Body of pancreas (tissue), 4 donors: ENCODE data around the gene ABHD8. TPM values are rescaled to one million over a fixed set of nuclear protein-coding genes. Genes with fewer than 3 reads are reported as not detected.

Experiments used
- ATAC-seq: fragments of 150-250 bp; one replicate; pipeline ENCODE4 v1.9.1; 2016
- DNase-seq, 4 donors: peaks; one replicate each; pipeline ENCODE4 v3.0.0-alpha.2; 2019
- H3K27ac ChIP-seq, 4 donors: fragments of 200-600 bp; sonication (generic); 1 replicate in 3 of 4; 2 replicates in 1 of 4; pipeline versions ENCODE4 v1.5.1 to v1.6.1; 2016 to 2019; ENCODE audit warnings: mild to moderate bottlenecking in 1 of 4, mixed read lengths in 1 of 4, moderate library complexity in 1 of 4
- H3K27me3 ChIP-seq, 2 donors: fragments of 200-600 bp; sonication (generic); one replicate each; pipeline ENCODE4 v1.6.0; 2016; ENCODE audit warnings: mild to moderate bottlenecking in 1 of 2
- H3K36me3 ChIP-seq, 2 donors: fragments of 200-600 bp; sonication (generic); replicated peaks in 1 of 2; 2 replicates each; pipeline ENCODE4 v1.5.1; 2016; ENCODE audit warnings: low read depth in 2 of 2; ENCODE audit not compliant: insufficient read depth in 1 of 2
- H3K4me1 ChIP-seq: fragments of 200-600 bp; sonication (generic); one replicate; pipeline ENCODE4 v1.6.0; 2016
- H3K4me3 ChIP-seq, 2 donors: fragments of 200-600 bp; sonication (generic); 1 replicate in 1 of 2; 2 replicates in 1 of 2; pipeline ENCODE4 v1.5.1; 2016 to 2019
- H3K9me3 ChIP-seq, 3 donors: fragments of 200-600 bp; sonication (generic); 1 replicate in 2 of 3; 2 replicates in 1 of 3; pipeline ENCODE4 v1.5.1; 2016
- POLR2A ChIP-seq, 3 donors: fragments of 450-650 bp; IDR thresholded peaks; one replicate each; pipeline ENCODE4 v1.6.1; 2016; ENCODE audit warnings: antibody characterized with exemption in 3 of 3, mild to moderate bottlenecking in 2 of 3
- WGBS, 2 donors: methylation state at CpG; one replicate each; pipeline ENCODE4 v1.1.5; 2017; 5-methylcytosine and 5-hydroxymethylcytosine counted together
- intact Hi-C: fragments of 100-400 bp; cut with DNase I; formaldehyde crosslinking; loops from one replicate; pipeline ENCODE4 v1.15.1; 2023
- total RNA-seq, 2 donors: library from RNA; depleted of rRNA; stranded (reverse); fragments of >200 nt; gene quantifications; one replicate each; pipeline ENCODE4 v1.1.0, GENCODE V29; 2016
- TF ChIP-seq, protein P1 (sequence below), 7 experiments: fragments of 450-650 bp in 4 of 7; fragments of 200-600 bp in 3 of 7; sonication (generic) in 3 of 7; IDR thresholded peaks; one replicate each; pipeline ENCODE4 v1.5.1; 2016 to 2019; ENCODE audit warnings: antibody characterized with exemption in 7 of 7

Gene ABHD8
- total RNA-seq, 2 donors from 2014 or later, result 10.2 to 12.2 TPM

DNA sequence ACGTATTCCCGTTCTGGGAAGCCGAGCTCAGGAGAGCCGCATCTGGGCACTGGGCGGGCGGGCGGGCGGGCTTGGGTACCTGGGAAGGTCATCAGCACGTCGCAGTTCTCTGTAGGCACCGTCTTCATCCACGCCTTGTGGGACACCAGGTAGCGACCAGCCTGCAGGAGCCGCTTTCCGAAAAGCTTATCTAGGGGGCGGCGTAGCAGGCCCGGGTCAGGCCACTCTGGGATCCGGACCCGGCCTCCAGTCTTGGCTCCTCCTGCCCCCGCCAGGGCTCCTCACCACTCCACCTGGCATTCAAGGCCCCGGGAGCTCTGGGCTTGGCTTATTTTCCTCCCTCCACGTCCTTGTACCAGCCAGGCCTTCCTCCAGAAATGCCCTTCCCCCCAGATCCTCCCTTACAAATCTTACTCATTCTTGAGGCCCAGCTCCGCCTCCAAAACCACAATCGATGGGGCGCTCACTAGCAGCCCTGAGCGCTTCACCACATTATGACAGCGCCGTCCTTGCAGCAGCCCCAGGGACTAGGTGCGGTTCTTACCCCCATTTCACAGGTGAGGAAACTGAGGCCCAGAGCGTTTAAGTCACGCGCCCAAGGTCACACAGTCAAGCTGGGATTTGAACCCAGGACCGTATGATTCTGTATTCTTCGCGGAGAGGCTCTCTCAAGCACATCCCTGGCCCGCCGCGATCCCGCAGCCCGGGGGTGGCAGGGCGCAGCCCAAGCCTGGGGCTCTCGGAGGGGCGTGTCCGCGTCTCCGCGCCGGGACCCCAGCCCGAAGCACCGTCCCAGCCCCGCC is 30.6 kb upstream of the ABHD8 start:
- Histone ChIP-seq H3K4me1 (peaks cover 41% of the 10 kb centered on the region), H3K9me3 (no peaks in the 10 kb centered on the region), H3K4me3 (peak overlapping the region; percentile 36 to 51), H3K27me3 (no peaks in the 10 kb centered on the region), H3K36me3 (no peaks in the 10 kb centered on the region), H3K27ac (peak overlapping the region in 3 of 4 donors; percentile 37 to 63 (median 39))
- DNase-seq (peak in 3 of 4 donors; percentile 32 to 55 (median 45)), ATAC-seq (no peak)
- TF ChIP-seq, protein P1, sequence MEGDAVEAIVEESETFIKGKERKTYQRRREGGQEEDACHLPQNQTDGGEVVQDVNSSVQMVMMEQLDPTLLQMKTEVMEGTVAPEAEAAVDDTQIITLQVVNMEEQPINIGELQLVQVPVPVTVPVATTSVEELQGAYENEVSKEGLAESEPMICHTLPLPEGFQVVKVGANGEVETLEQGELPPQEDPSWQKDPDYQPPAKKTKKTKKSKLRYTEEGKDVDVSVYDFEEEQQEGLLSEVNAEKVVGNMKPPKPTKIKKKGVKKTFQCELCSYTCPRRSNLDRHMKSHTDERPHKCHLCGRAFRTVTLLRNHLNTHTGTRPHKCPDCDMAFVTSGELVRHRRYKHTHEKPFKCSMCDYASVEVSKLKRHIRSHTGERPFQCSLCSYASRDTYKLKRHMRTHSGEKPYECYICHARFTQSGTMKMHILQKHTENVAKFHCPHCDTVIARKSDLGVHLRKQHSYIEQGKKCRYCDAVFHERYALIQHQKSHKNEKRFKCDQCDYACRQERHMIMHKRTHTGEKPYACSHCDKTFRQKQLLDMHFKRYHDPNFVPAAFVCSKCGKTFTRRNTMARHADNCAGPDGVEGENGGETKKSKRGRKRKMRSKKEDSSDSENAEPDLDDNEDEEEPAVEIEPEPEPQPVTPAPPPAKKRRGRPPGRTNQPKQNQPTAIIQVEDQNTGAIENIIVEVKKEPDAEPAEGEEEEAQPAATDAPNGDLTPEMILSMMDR (IDR thresholded peaks at IDR 0.05), result no peak
- TF ChIP-seq POLR2A (IDR thresholded peaks at IDR 0.05), result no peak
- 38 to 50% methylated on average over 17 to 52 of the region's 52 CpGs for WGBS, 2 donors
- intact Hi-C loops, result no loop called here

DNA sequence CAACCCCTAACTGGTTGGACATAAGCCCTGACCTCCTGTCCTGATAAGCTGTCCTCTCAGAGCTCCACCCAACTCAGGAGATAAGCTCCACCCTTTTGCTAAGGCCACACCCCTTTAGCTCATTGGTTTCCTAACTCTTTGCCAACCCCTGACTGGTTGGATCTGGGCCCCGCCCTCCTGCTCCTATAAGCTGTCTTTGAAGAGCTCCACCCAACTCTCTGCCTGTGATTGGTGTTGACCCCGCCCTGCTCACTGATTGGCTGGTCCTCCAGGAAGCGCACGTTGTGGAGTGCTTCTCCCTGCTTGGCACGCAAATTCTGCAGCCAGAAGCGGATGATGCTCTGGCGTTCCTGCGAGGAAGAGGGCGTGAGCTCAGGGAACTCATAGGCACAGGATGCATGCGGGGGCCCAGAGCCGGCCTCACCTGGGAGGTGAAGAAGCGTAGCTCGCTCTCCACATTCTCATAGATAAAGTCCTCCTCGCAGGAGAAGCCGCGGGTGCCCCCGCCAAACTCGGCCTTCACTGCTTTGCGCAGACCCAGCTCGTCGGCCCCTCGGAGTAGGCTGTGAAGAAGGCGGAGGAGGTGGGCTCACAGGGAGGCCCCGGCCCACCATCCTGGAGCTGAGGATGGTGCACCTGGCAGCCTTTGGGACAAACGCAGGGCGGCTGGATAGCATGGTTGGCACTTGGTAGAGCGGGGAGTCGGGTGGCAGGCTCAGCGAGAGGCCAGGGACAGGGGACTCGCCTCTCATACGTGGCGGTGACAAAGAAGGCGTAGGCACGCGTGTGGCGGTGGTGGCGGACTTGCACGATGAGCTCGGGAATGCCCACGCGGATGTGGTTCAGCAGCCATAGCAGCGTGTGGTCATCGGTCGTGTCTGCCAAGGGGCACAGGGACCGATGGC is 29.7 kb upstream of the ABHD8 start:
- ATAC-seq (no peak), DNase-seq (peak in 2 of 4 donors; percentile 27 to 46)
- no peaks in the 10 kb centered on the region for H3K36me3 ChIP-seq
- TF ChIP-seq POLR2A (IDR thresholded peaks at IDR 0.05), result no peak
- TF ChIP-seq, protein P1 (IDR thresholded peaks at IDR 0.05), result no peak
- H3K27ac ChIP-seq, result no peak overlapping the region
- intact Hi-C loops, result no loop called here
- no peak overlapping the region for H3K4me3 ChIP-seq
- H3K9me3 ChIP-seq, result no peaks in the 10 kb centered on the region
- no peaks in the 10 kb centered on the region for H3K27me3 ChIP-seq
- peaks cover 41% of the 10 kb centered on the region for H3K4me1 ChIP-seq
- 93 to 94% methylated on average over 35 to 38 of the region's 45 CpGs for WGBS, 2 donors

DNA sequence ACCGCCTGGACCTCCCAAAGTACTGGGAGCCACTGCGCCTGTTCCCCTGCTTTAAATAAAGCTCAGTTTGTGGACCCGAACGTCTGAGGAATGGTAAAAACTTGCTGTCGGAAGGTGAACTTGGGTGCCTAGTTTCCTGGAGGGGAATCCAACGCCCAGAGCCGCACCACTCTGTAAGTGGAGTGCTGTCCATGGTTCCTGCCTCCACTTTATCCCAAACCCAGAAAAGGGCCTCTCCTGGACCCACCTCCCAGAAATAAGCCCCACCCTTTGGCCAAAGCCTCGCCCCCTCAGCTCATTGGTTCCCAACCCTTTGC is 29.1 kb upstream of the ABHD8 start:
- no peak for DNase-seq
- TF ChIP-seq, protein P1 (IDR thresholded peaks at IDR 0.05), result no peak
- TF ChIP-seq POLR2A (IDR thresholded peaks at IDR 0.05), result no peak
- ATAC-seq, result no peak
- H3K27ac ChIP-seq, result no peak overlapping the region
- H3K9me3 ChIP-seq, result no peaks in the 10 kb centered on the region
- no peaks in the 10 kb centered on the region for H3K27me3 ChIP-seq
- H3K4me1 ChIP-seq, result peaks cover 44% of the 10 kb centered on the region
- H3K36me3 ChIP-seq, result no peaks in the 10 kb centered on the region
- H3K4me3 ChIP-seq, result no peak overlapping the region
- WGBS, 2 donors, result 95 to 98% methylated on average over 6 to 8 of the region's 8 CpGs
- intact Hi-C loops, result no loop called here

DNA sequence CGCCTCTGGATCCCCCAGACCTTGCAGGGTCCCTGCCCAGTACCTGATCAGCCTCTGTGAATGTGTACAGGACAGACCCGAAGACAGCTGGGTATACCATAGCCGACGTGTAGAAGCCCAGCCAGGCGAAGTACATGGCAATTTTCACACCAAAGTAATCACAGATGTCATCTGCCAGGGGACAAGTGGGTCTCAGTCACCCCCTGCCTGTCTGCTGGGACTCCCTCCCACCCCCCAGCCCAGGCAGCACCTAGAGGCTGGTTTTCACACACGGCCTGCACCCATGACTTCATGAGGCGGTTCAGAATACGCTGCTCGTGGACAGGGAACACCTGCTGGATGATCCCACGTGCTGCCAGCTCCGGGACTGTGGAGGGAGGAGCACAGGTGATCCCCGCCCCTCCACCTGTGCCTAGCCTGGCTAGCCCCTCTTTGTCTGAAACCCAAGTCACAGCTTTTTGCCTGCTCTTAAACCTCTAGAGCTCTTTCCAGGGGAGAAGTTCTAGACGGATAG is 27.9 kb upstream of the ABHD8 start:
- Histone ChIP-seq H3K27ac (no peak overlapping the region), H3K9me3 (no peaks in the 10 kb centered on the region), H3K27me3 (no peaks in the 10 kb centered on the region), H3K4me3 (no peak overlapping the region), H3K36me3 (no peaks in the 10 kb centered on the region), H3K4me1 (peaks cover 42% of the 10 kb centered on the region)
- no peak for TF ChIP-seq POLR2A (IDR thresholded peaks at IDR 0.05)
- TF ChIP-seq, protein P1 (IDR thresholded peaks at IDR 0.05), result no peak
- intact Hi-C loops, result no loop called here
- DNase-seq (no peak), ATAC-seq (no peak)
- 70 to 73% methylated on average over 10 to 13 of the region's 13 CpGs for WGBS, 2 donors
